ENCODE measurements around the gene TLDC2.

Gene TLDC2

GRCh38 chr20:36861625-36861874 is 14.4 kb upstream of the TLDC2 start:
- H3K9me3 ChIP-seq (ENCODE audit: control insufficient read depth, insufficient read depth, low read depth, low read length), result no peaks in the 10 kb centered on the region
- H3K27ac ChIP-seq (ENCODE audit: low read depth, low read length), result no peak overlapping the region
- peaks cover 11% of the 10 kb centered on the region; the same call in 1 of the 2 replicates for H3K27me3 ChIP-seq (ENCODE audit: control insufficient read depth, insufficient read depth, low read length)
- H3K9ac ChIP-seq (ENCODE audit: low read length), result peak overlapping the region; percentile 10
- H3K4me3 ChIP-seq (ENCODE audit: low read depth, low read length), result peak overlapping the region; percentile 71
- H3K36me3 ChIP-seq (ENCODE audit: control insufficient read depth, insufficient read depth, low read length), result 0 out of 2 replicates have a peak, but pooled peaks cover 4% of the 10 kb centered on the region
- H3K4me1 ChIP-seq (ENCODE audit: control insufficient read depth, insufficient read depth, low read length), result peaks cover 48% of the 10 kb centered on the region

GRCh38 chr20:36861875-36862801 is 13.8 kb upstream of the TLDC2 start:
- Histone ChIP-seq H3K4me3 (ENCODE audit: low read depth, low read length) (peak overlapping the region; percentile 71), H3K4me1 (ENCODE audit: control insufficient read depth, insufficient read depth, low read length) (peaks cover 45% of the 10 kb centered on the region), H3K9ac (ENCODE audit: low read length) (peak overlapping the region; percentile 75), H3K27ac (ENCODE audit: low read depth, low read length) (no peak overlapping the region), H3K9me3 (ENCODE audit: control insufficient read depth, insufficient read depth, low read depth, low read length) (no peaks in the 10 kb centered on the region), H3K36me3 (ENCODE audit: control insufficient read depth, insufficient read depth, low read length) (0 out of 2 replicates have a peak, but pooled peaks cover 3% of the 10 kb centered on the region), H3K27me3 (ENCODE audit: control insufficient read depth, insufficient read depth, low read length) (peaks cover 11% of the 10 kb centered on the region; the same call in 1 of the 2 replicates)

GRCh38 chr20:36862857-36863668 is 12.9 kb upstream of the TLDC2 start:
- Histone ChIP-seq H3K27me3 (ENCODE audit: control insufficient read depth, insufficient read depth, low read length) (peaks cover 11% of the 10 kb centered on the region; the same call in 1 of the 2 replicates), H3K27ac (ENCODE audit: low read depth, low read length) (no peak overlapping the region), H3K36me3 (ENCODE audit: control insufficient read depth, insufficient read depth, low read length) (no peaks in the 10 kb centered on the region), H3K4me3 (ENCODE audit: low read depth, low read length) (peak overlapping the region; percentile 71), H3K4me1 (ENCODE audit: control insufficient read depth, insufficient read depth, low read length) (peaks cover 45% of the 10 kb centered on the region), H3K9me3 (ENCODE audit: control insufficient read depth, insufficient read depth, low read depth, low read length) (no peaks in the 10 kb centered on the region), H3K9ac (ENCODE audit: low read length) (peak overlapping the region; percentile 75)

GRCh38 chr20:36865076-36865860 is 10.7 kb upstream of the TLDC2 start:
- H3K4me1 ChIP-seq (ENCODE audit: control insufficient read depth, insufficient read depth, low read length), result peaks cover 32% of the 10 kb centered on the region
- no peak overlapping the region for H3K27ac ChIP-seq (ENCODE audit: low read depth, low read length)
- no peaks in the 10 kb centered on the region for H3K9me3 ChIP-seq (ENCODE audit: control insufficient read depth, insufficient read depth, low read depth, low read length)
- H3K36me3 ChIP-seq (ENCODE audit: control insufficient read depth, insufficient read depth, low read length), result no peaks in the 10 kb centered on the region
- H3K9ac ChIP-seq (ENCODE audit: low read length), result no peak overlapping the region
- peak overlapping the region; percentile 27 for H3K4me3 ChIP-seq (ENCODE audit: low read depth, low read length)
- H3K27me3 ChIP-seq (ENCODE audit: control insufficient read depth, insufficient read depth, low read length), result peaks cover 11% of the 10 kb centered on the region; the same call in 1 of the 2 replicates

GRCh38 chr20:36865861-36866149 is 10.1 kb upstream of the TLDC2 start:
- Histone ChIP-seq H3K27ac (ENCODE audit: low read depth, low read length) (no peak overlapping the region), H3K9ac (ENCODE audit: low read length) (no peak overlapping the region), H3K4me1 (ENCODE audit: control insufficient read depth, insufficient read depth, low read length) (peaks cover 27% of the 10 kb centered on the region)

GRCh38 chr20:36866164-36866563 is 9.8 kb upstream of the TLDC2 start:
- H3K9ac ChIP-seq (ENCODE audit: low read length), result no peak overlapping the region
- H3K4me1 ChIP-seq (ENCODE audit: control insufficient read depth, insufficient read depth, low read length), result peaks cover 23% of the 10 kb centered on the region
- H3K9me3 ChIP-seq (ENCODE audit: control insufficient read depth, insufficient read depth, low read depth, low read length), result no peaks in the 10 kb centered on the region
- H3K27ac ChIP-seq (ENCODE audit: low read depth, low read length), result no peak overlapping the region
- H3K36me3 ChIP-seq (ENCODE audit: control insufficient read depth, insufficient read depth, low read length), result no peaks in the 10 kb centered on the region
- no peak overlapping the region for H3K4me3 ChIP-seq (ENCODE audit: low read depth, low read length)
- H3K27me3 ChIP-seq (ENCODE audit: control insufficient read depth, insufficient read depth, low read length), result peaks cover 11% of the 10 kb centered on the region; the same call in 1 of the 2 replicates

More at GRCh38 chr20:36865861-36866149, 10.1 kb upstream of the TLDC2 start:
- peaks cover 11% of the 10 kb centered on the region; the same call in 1 of the 2 replicates for H3K27me3 ChIP-seq (ENCODE audit: control insufficient read depth, insufficient read depth, low read length)
- H3K4me3 ChIP-seq (ENCODE audit: low read depth, low read length), result no peak overlapping the region
- no peaks in the 10 kb centered on the region for H3K36me3 ChIP-seq (ENCODE audit: control insufficient read depth, insufficient read depth, low read length)
- H3K9me3 ChIP-seq (ENCODE audit: control insufficient read depth, insufficient read depth, low read depth, low read length), result no peaks in the 10 kb centered on the region

- no peak overlapping the region for H3K27ac ChIP-seq (ENCODE audit: low read depth, low read length)
- H3K9me3 ChIP-seq (ENCODE audit: control insufficient read depth, insufficient read depth, low read depth, low read length), result no peaks in the 10 kb centered on the region
- H3K4me3 ChIP-seq (ENCODE audit: low read depth, low read length), result no peak overlapping the region
- peaks cover 11% of the 10 kb centered on the region; the same call in 1 of the 2 replicates for H3K27me3 ChIP-seq (ENCODE audit: control insufficient read depth, insufficient read depth, low read length)
- H3K4me1 ChIP-seq (ENCODE audit: control insufficient read depth, insufficient read depth, low read length), result peaks cover 19% of the 10 kb centered on the region
- H3K36me3 ChIP-seq (ENCODE audit: control insufficient read depth, insufficient read depth, low read length), result no peaks in the 10 kb centered on the region
- H3K9ac ChIP-seq (ENCODE audit: low read length), result no peak overlapping the region
Measured at GRCh38 chr20:36866681-36867495, 9.1 kb upstream of the TLDC2 start.

GRCh38 chr20:36871640-36872570 is 4.0 kb upstream of the TLDC2 start:
- H3K4me3 ChIP-seq (ENCODE audit: low read depth, low read length), result no peak overlapping the region
- H3K27ac ChIP-seq (ENCODE audit: low read depth, low read length), result no peak overlapping the region
- H3K4me1 ChIP-seq (ENCODE audit: control insufficient read depth, insufficient read depth, low read length), result peaks cover 3% of the 10 kb centered on the region; the same call in 1 of the 2 replicates

GRCh38 chr20:36872852-36873251 is 3.1 kb upstream of the TLDC2 start:
- no peaks in the 10 kb centered on the region for H3K9me3 ChIP-seq (ENCODE audit: control insufficient read depth, insufficient read depth, low read depth, low read length)
- peaks cover 3% of the 10 kb centered on the region; the same call in 1 of the 2 replicates for H3K4me1 ChIP-seq (ENCODE audit: control insufficient read depth, insufficient read depth, low read length)
- no peak overlapping the region for H3K27ac ChIP-seq (ENCODE audit: low read depth, low read length)
- no peaks in the 10 kb centered on the region for H3K36me3 ChIP-seq (ENCODE audit: control insufficient read depth, insufficient read depth, low read length)
- H3K27me3 ChIP-seq (ENCODE audit: control insufficient read depth, insufficient read depth, low read length), result no peaks in the 10 kb centered on the region
- no peak overlapping the region for H3K9ac ChIP-seq (ENCODE audit: low read length)
- H3K4me3 ChIP-seq (ENCODE audit: low read depth, low read length), result no peak overlapping the region

More at GRCh38 chr20:36871640-36872570, 4.0 kb upstream of the TLDC2 start:
- no peaks in the 10 kb centered on the region for H3K27me3 ChIP-seq (ENCODE audit: control insufficient read depth, insufficient read depth, low read length)
- no peaks in the 10 kb centered on the region for H3K9me3 ChIP-seq (ENCODE audit: control insufficient read depth, insufficient read depth, low read depth, low read length)
- no peaks in the 10 kb centered on the region for H3K36me3 ChIP-seq (ENCODE audit: control insufficient read depth, insufficient read depth, low read length)
- H3K9ac ChIP-seq (ENCODE audit: low read length), result no peak overlapping the region

Data from HUES6 (cell line).